Measurements from ENCODE around the gene CDH4.

CDH4 gene

GRCh38 chr20:61766921-61767610 lies 515.0 kb downstream of the CDH4 start:
- no peak for DNase-seq
- TF ChIP-seq GATA1 (IDR thresholded peaks at IDR 0.05; ENCODE audit: low read depth, low read length) (no peak), POLR2A (IDR thresholded peaks at IDR 0.05; ENCODE audit: low read length) (no peak)

GRCh38 chr20:61767761-61768494 lies 515.9 kb downstream of the CDH4 start:
- no peak for TF ChIP-seq GATA1 (IDR thresholded peaks at IDR 0.05; ENCODE audit: low read depth, low read length)
- TF ChIP-seq POLR2A (IDR thresholded peaks at IDR 0.05; ENCODE audit: low read length): no peak
- no peak for DNase-seq

- DNase-seq: no peak
- TF ChIP-seq POLR2A (IDR thresholded peaks at IDR 0.05; ENCODE audit: low read length) (no peak), GATA1 (IDR thresholded peaks at IDR 0.05; ENCODE audit: low read depth, low read length) (no peak)
These were observed 516.7 kb downstream of the CDH4 start for GRCh38 chr20:61768571-61769285.

GRCh38 chr20:61769286-61769832 lies 517.3 kb downstream of the CDH4 start:
- no peak for DNase-seq
- TF ChIP-seq GATA1 (IDR thresholded peaks at IDR 0.05; ENCODE audit: low read depth, low read length): no peak
- no peak for TF ChIP-seq POLR2A (IDR thresholded peaks at IDR 0.05; ENCODE audit: low read length)

- DNase-seq: no peak
- TF ChIP-seq POLR2A (IDR thresholded peaks at IDR 0.05; ENCODE audit: low read length): no peak
- TF ChIP-seq GATA1 (IDR thresholded peaks at IDR 0.05; ENCODE audit: low read depth, low read length): no peak
These were observed 518.1 kb downstream of the CDH4 start for GRCh38 chr20:61770113-61770585.

- DNase-seq: no peak
- TF ChIP-seq POLR2A (IDR thresholded peaks at IDR 0.05; ENCODE audit: low read length) (no peak), GATA1 (IDR thresholded peaks at IDR 0.05; ENCODE audit: low read depth, low read length) (no peak)
These were observed 519.8 kb downstream of the CDH4 start for GRCh38 chr20:61771805-61772350.

- TF ChIP-seq GATA1 (IDR thresholded peaks at IDR 0.05; ENCODE audit: low read depth, low read length): no peak
- TF ChIP-seq POLR2A (IDR thresholded peaks at IDR 0.05; ENCODE audit: low read length): no peak
- DNase-seq: no peak
These were observed 521.0 kb downstream of the CDH4 start for GRCh38 chr20:61772828-61773631.

GRCh38 chr20:61773926-61774587 lies 522.0 kb downstream of the CDH4 start:
- no peak for TF ChIP-seq GATA1 (IDR thresholded peaks at IDR 0.05; ENCODE audit: low read depth, low read length)
- TF ChIP-seq POLR2A (IDR thresholded peaks at IDR 0.05; ENCODE audit: low read length): no peak
- no peak for DNase-seq

- no peak for DNase-seq
- TF ChIP-seq POLR2A (IDR thresholded peaks at IDR 0.05; ENCODE audit: low read length) (no peak), GATA1 (IDR thresholded peaks at IDR 0.05; ENCODE audit: low read depth, low read length) (no peak)
These were observed 523.4 kb downstream of the CDH4 start for GRCh38 chr20:61775423-61775822.

GRCh38 chr20:61776491-61777075 lies 524.5 kb downstream of the CDH4 start:
- no peak for DNase-seq

GRCh38 chr20:61777773-61778494 lies 525.9 kb downstream of the CDH4 start:
- DNase-seq: no peak
- TF ChIP-seq GATA1 (IDR thresholded peaks at IDR 0.05; ENCODE audit: low read depth, low read length) (no peak), POLR2A (IDR thresholded peaks at IDR 0.05; ENCODE audit: low read length) (no peak)

More at GRCh38 chr20:61776491-61777075, 524.5 kb downstream of the CDH4 start:
- TF ChIP-seq POLR2A (IDR thresholded peaks at IDR 0.05; ENCODE audit: low read length) (no peak), GATA1 (IDR thresholded peaks at IDR 0.05; ENCODE audit: low read depth, low read length) (no peak)
